SK-N-SH treated with all-trans-retinoic acid at 6 μM for 48 hours (cell line): Measurements from ENCODE around the gene PLCD3.

ENCODE experiments used
- ARNTL ChIP-seq: fragments of 450-650 bp; formaldehyde crosslinking; IDR thresholded peaks from 2 replicates; pipeline ENCODE4 v1.5.0; 2020; ENCODE audit warnings: low read depth, mild to moderate bottlenecking, moderate library complexity, borderline replicate concordance
- ESRRG ChIP-seq: fragments of 250-450 bp; sonication (Bioruptor Pico); IDR thresholded peaks from 2 replicates; pipeline ENCODE4 v1.6.1; 2021; ENCODE audit warnings: mild to moderate bottlenecking
- GLIS3 ChIP-seq: fragments of 250-450 bp; sonication (Bioruptor Pico); IDR thresholded peaks from 2 replicates; pipeline ENCODE4 v1.5.0; 2020; ENCODE audit warnings: mild to moderate bottlenecking, moderate library complexity
- ISL1 ChIP-seq: fragments of 250-450 bp; sonication (Bioruptor Pico); IDR thresholded peaks from 2 replicates; pipeline ENCODE4 v2.1.2; 2022; ENCODE audit warnings: mild to moderate bottlenecking, moderate library complexity
- RARB ChIP-seq: fragments of 250-450 bp; sonication (Bioruptor Pico); IDR thresholded peaks from 2 replicates; pipeline ENCODE4 v1.8.0; 2021; ENCODE audit warnings: mild to moderate bottlenecking, moderate library complexity
- TOX ChIP-seq: fragments of 250-450 bp; sonication (Bioruptor Pico); IDR thresholded peaks from 2 replicates; pipeline ENCODE4 v1.8.0; 2021; ENCODE audit warnings: mild to moderate bottlenecking, moderate library complexity, borderline replicate concordance
- ZC3H10 ChIP-seq: fragments of 250-450 bp; sonication (Bioruptor Pico); IDR thresholded peaks from 2 replicates; pipeline ENCODE4 v1.5.1; 2021; ENCODE audit warnings: mild to moderate bottlenecking, moderate library complexity
- ZFP30 ChIP-seq: fragments of 450-650 bp; formaldehyde crosslinking; IDR thresholded peaks from 2 replicates; pipeline ENCODE4 v1.5.0; 2022; ENCODE audit warnings: mild to moderate bottlenecking, moderate library complexity
- ZNF565 ChIP-seq: fragments of 450-650 bp; formaldehyde crosslinking; conservative IDR thresholded peaks from 2 replicates; pipeline ENCODE4 v1.5.0; 2020; ENCODE audit warnings: low read depth, mild to moderate bottlenecking, moderate library complexity
- ZNF8 ChIP-seq: fragments of 450-650 bp; formaldehyde crosslinking; IDR thresholded peaks from 2 replicates; pipeline ENCODE4 v1.5.0; 2020; ENCODE audit warnings: mild to moderate bottlenecking, moderate library complexity
- TF ChIP-seq, protein P1 (sequence below): fragments of 250-450 bp; sonication (Bioruptor Pico); IDR thresholded peaks from 2 replicates; pipeline ENCODE4 v1.5.1; 2020; ENCODE audit warnings: low read depth, mild to moderate bottlenecking, moderate library complexity
- TF ChIP-seq, protein P2 (sequence below): fragments of 250-450 bp; sonication (Bioruptor Pico); IDR thresholded peaks from 2 replicates; pipeline ENCODE4 v1.8.0; 2020; ENCODE audit warnings: mild to moderate bottlenecking, moderate library complexity, borderline replicate concordance

DNA sequence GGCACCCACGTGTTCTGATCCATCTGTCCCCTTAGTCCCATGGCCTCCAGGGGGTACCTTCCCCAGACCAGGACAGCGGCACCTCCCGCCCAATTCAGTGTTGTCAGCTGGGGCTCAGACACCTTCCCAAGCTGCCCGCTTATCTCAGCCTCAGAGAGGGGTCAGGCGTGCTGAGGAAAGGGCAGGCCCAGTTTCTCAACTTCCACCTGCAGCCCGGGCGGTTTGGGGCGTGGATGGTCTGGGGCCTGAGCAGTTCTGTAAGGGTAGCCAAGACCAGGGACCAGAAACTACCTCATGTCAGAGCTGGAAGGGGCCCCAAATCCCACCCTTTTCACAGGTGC is 5.1 kb downstream of the PLCD3 start:
- no peak for TF ChIP-seq ZNF565 (CRISPR knock-in tag)
- no peak for TF ChIP-seq TOX
- TF ChIP-seq ESRRG (CRISPR knock-in tag), result no peak
- TF ChIP-seq, protein P1, sequence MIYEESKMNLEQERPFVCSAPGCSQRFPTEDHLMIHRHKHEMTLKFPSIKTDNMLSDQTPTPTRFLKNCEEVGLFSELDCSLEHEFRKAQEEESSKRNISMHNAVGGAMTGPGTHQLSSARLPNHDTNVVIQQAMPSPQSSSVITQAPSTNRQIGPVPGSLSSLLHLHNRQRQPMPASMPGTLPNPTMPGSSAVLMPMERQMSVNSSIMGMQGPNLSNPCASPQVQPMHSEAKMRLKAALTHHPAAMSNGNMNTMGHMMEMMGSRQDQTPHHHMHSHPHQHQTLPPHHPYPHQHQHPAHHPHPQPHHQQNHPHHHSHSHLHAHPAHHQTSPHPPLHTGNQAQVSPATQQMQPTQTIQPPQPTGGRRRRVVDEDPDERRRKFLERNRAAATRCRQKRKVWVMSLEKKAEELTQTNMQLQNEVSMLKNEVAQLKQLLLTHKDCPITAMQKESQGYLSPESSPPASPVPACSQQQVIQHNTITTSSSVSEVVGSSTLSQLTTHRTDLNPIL (CRISPR knock-in tag), result no peak
- no peak for TF ChIP-seq RARB (CRISPR knock-in tag)
- TF ChIP-seq ZFP30, result no peak
- TF ChIP-seq ISL1, result no peak
- TF ChIP-seq ZNF8 (CRISPR knock-in tag), result no peak
- no peak for TF ChIP-seq ZC3H10
- TF ChIP-seq ARNTL (CRISPR knock-in tag), result no peak
- no peak for TF ChIP-seq GLIS3 (CRISPR knock-in tag)
- TF ChIP-seq, protein P2, sequence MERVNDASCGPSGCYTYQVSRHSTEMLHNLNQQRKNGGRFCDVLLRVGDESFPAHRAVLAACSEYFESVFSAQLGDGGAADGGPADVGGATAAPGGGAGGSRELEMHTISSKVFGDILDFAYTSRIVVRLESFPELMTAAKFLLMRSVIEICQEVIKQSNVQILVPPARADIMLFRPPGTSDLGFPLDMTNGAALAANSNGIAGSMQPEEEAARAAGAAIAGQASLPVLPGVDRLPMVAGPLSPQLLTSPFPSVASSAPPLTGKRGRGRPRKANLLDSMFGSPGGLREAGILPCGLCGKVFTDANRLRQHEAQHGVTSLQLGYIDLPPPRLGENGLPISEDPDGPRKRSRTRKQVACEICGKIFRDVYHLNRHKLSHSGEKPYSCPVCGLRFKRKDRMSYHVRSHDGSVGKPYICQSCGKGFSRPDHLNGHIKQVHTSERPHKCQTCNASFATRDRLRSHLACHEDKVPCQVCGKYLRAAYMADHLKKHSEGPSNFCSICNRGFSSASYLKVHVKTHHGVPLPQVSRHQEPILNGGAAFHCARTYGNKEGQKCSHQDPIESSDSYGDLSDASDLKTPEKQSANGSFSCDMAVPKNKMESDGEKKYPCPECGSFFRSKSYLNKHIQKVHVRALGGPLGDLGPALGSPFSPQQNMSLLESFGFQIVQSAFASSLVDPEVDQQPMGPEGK, result no peak
